Daoy (cell line): ENCODE data around the gene OTOG. TPM values are rescaled to one million over a fixed set of nuclear protein-coding genes. Genes with fewer than 3 reads are reported as not detected.

ENCODE experiments used
- DNase-seq: peaks from one replicate; pipeline ENCODE4 v3.0.0-alpha.2; 2015; ENCODE audit warnings: low read depth
- total RNA-seq: library from RNA; depleted of rRNA; stranded (reverse); fragments of >200 nt; shearing (Covaris generic); gene quantifications from 2 replicates; pipeline ENCODE4 v1.2.3, GENCODE V29; 2014

Gene OTOG
- total RNA-seq, 1 experiment from 2014 or later, result not detected

DNA sequence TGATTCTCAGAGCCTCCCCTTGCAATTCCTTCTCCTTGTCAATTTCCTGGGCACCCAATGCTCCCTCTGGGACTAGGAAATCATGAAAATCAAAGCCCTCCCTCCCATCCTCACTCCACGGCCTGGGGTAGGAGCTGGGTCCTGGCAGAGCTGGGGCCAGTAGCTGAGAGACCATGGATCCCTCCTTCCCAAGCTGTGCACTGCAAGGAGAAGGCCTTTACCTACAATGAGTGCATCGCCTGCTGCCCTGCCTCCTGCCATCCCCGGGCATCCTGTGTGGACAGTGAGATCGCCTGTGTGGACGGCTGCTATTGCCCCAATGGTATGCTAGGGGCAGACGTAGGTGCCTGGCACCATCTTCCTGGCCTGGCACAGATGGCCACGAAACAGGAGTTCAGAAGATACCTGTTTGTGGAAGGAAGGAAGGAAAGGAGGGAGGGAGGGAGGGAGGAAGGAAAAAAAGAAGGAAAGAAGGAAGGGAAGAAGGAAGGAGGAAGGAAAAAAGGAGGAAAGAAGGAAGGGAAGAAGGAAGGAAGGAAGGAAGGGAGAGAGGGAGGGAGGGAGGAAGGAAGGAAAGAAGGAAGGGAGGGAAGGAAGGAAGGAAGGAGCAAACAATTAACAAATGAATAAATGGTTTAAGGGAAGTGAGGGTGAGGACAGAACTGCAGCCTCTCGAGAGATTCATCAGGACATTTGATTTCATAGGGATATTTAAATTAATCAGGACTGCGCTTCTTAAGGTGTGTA is 12.5 kb downstream of the OTOG start:
- no peak for DNase-seq

- no peak for DNase-seq
These were observed 13.4 kb downstream of the OTOG start for GRCh38 chr11:17560281-17561110.

DNA sequence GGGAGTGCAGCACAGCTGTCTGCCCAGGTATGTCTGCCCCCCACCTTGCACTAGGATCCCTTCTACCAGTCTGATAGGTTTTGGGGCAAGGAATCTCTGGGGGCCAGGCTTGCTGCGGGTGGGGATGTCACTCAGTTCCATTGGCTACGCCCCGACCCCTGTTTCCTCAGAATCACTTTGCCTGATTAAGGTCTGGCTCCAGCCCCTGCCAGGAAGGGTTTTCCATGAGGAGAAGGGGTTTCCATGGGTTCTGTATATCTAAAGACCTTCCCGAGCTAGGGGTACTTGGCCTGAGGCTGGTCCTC is 14.0 kb downstream of the OTOG start:
- no peak for DNase-seq

GRCh38 chr11:17561526-17561925 is 14.5 kb downstream of the OTOG start:
- DNase-seq, result no peak

GRCh38 chr11:17563231-17563646 is 16.2 kb downstream of the OTOG start:
- peak; percentile 12 for DNase-seq

GRCh38 chr11:17563961-17564686 is 17.1 kb downstream of the OTOG start:
- no peak for DNase-seq

DNA sequence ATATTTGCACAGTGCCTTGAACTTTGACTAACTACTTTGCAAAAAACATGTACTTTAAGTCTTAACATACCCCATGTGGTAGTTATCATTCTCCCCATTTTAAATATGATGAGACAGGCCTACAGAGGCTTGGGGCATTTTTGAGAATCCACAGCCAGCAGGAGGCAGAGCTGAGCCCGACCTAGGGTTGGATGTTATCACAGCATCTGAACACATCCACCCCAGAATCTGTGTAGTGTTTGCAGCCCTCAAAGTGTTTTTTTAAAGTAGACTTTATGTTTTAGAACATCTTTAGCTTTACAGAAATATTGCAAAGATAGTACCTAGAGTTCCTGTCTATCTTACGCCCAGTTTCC is 17.6 kb downstream of the OTOG start:
- no peak for DNase-seq

DNA sequence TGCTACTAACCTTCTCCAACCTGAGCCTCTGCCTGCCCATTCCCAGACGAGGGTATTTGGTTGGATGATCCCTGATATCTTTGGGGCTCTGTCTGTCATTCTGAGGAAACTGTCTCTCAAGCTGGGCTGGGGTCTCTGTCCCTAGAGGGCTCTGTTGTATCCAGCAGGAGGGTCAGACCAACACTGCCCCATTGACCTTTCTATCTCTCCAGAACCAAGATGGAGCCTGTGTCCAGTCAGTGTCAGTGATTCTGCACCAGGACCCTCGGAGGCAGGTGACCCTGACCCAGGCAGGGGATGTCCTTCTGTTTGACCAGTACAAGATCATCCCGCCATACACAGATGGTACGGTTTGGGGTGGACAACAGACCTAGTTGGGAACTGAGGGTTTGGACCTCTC is 21.9 kb downstream of the OTOG start:
- DNase-seq, result no peak

DNA sequence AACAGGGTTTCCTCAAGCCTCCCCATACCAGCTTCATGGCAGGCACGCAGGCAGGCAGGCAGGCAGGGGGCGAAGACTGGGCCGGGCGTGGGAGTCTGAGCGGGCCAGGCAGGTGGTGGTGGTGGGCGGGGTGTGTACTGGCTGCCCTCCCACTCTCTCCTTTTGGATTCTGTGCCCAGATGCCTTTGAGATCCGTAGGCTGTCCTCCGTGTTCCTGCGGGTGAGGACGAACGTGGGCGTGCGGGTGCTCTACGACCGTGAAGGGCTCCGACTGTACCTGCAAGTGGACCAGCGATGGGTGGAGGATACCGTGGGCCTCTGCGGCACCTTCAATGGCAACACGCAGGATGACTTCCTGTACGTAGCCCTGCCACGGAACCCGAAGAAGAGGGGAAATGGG is 23.0 kb downstream of the OTOG start:
- no peak for DNase-seq

DNA sequence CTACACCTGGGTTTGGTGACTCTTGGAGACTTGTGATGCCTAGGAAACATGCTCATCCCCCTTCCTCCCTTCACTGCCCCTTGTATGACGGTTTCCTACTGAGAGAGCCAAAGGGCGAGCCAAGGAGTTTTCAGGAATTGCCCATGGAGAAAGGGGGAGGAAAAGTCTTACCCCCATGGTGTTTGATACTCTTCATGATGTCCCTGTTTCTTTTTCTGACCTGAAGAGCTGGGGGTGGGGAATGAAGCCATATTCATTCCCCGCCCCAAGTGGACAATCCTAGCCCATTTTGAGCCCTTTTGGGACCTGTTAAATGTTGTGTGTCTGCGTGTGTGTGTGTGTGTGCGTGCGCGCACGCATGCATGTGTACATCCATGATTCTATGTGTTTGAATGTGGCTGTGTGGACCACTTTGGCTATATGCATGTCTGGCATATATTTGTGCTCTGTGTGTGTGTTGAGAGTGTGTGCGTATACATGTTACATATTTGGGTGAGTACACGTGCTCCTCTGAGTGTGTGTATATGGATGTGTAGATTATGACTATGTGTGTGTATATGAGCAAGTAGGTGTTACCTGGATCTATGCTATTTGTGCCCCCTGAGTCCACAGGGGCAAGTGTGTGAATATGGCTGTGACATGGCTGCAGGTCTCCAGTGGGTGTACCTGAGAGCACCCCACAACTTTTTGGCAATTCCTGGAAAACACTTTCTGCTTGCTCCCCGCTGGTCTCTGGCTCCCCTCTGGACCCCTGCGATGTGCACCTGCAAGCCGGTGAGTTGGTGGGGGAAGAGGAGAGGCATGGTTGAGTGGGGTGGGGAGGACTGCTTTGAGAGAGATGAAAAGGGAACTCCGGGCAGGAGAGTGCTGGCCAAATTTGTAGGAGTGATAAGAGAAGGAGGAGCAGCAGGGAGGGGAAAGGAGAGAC is 24.6 kb downstream of the OTOG start:
- no peak for DNase-seq

GRCh38 chr11:17572359-17572690 is 25.3 kb downstream of the OTOG start:
- no peak for DNase-seq

DNA sequence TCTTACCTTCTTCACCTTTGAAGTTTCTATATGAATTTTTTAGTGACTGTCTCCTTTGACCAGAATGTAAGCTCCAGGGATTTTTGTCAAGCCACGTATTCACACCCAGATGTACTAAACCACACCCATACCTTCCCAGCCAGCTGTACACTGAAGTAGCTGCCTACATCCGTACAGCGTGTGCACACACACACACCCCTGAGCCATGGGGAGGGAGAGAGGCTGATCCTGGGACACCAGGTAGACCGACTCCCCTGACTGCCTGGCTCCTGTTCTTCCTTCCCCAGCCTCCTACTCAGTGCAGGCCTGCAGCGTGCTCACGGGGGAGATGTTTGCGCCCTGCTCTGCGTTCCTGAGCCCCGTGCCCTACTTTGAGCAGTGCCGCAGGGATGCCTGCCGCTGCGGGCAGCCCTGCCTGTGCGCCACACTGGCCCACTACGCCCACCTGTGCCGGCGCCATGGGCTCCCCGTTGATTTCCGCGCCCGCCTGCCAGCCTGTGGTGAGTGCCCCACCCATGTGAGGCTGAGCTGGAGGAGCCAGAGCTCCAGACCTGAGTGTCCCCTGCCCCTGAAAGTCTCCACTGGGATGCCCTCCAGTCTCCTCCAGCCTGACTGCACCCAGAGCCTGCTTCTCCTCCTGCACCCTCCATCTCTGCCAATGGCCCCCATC is 25.9 kb downstream of the OTOG start:
- no peak for DNase-seq

- no peak for DNase-seq
These were observed 26.5 kb downstream of the OTOG start for GRCh38 chr11:17573526-17573925.

- no peak for DNase-seq
These were observed 27.4 kb downstream of the OTOG start for GRCh38 chr11:17574141-17575091.

DNA sequence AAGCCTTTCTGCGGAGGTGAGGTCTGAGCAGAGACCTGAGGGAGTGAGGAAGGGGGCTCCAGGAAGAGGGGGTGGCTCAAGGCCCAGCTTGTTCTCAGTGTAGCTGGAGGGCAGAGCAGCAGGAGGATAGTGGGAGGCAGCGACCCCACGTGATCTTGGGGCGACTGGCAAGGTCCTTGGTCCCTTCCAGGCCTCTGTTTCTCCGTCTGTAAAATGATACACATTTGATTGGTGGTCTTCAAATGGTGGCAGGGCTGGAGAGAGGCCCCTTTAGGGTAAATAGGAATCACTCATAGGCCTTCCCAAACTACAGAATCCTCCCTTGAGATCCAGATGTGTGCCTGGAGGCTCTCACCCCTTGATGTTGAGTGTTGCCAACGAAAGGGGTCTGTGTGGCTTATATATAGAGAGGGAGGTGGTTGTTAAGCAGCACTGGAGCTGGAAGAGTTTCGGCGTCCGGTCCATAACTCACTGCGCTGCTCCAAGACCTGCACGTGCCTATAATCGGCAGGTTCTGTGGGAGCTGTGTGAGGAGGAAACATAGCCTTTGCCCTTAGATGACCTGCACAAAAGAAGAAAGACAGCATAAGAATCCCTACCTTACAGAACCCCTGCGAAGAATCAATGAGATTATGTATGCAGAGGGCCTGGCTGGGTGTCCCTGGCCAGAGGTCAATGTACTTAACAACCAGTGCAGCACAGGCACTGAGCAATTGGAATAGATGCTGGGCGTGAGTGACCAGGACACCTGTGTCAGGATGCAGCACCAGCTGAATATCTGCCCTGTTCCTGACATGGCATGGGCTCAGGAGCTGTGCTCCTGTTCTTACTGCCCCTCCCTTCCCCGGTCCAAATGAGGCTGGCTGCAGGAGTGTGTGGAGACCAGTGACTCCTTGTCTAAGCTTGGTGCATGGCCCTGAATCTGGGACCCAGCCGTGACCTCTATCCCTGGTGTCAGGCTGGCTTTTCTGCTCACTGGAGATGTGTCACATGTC is 28.7 kb downstream of the OTOG start:
- no peak for DNase-seq

DNA sequence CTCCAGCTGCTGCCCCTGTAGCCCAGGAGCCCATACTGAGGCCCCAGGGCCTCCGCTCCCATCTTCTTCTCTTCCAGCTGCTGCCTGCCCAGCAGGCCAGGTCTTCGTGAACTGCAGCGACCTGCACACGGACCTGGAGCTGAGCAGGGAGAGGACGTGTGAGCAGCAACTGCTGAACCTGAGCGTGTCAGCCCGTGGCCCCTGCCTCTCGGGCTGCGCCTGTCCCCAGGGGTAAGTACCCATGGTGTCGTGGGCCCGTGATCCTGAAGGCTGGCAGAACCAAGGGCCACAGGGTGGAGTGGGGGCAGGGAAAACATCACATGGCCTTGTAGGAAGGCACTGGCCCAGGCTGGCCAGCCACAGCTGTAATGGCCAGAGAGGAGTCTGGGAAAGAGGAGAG is 31.2 kb downstream of the OTOG start:
- no peak for DNase-seq

DNA sequence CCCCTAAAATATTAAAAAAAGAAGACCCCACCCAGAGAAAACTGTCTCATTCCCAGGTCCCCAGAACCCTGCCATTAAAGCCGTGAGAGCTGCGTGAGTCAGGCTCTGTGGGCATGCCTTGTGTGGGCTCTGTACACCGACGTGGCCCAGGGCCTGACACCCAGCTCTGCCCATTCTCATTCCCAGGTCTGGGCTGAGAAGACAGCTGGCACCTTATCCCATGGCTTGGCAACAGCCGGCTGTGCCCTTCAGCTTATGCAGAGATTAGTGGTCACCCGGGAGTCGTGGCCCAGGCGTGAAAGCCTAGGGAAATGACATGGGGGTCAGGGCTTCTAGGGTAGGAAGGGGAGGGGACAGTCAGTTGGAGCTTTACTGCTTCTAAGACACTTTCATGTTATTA is 31.9 kb downstream of the OTOG start:
- no peak for DNase-seq

DNA sequence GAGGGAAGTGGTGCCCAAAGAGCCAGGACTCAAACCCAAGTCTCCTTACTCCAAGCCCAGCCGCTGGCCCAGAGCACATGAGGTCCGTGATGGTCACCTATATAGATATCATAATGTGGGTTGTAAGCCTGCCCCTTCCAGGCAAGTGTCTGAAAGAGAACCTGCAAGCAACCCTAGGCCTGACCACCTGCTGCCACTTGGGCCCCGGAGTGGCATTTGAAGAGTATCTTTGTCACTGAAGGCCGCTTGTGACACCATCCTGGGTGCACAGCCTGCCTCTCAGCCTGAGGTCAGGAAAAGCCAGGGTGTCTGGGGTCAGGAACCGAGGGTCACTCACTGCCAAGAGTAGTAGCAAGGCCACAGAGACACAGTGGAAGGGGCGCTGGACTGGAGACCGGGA is 32.4 kb downstream of the OTOG start:
- DNase-seq, result no peak

DNA sequence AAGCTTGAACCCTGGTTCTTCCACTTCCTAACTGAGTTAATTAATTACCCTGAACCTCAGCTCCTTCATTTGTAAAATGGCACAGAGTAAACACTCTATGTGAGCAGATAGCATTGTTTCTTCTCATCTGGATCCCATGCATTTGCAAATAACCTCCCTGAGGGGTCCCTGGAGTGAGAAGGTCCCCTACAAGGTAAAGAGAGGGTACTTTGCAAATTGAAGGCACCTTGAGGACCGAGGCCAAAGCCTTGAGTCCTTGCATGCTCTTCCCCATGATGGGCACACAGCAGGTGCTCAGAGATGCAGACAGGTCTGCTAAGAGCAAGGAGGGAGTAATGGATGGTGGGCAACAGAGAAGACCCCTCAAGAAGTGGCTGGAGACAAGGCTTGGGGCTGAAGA is 33.2 kb downstream of the OTOG start:
- no peak for DNase-seq
